ENCODE measurements around the gene CCNJL.

CCNJL gene

DNA sequence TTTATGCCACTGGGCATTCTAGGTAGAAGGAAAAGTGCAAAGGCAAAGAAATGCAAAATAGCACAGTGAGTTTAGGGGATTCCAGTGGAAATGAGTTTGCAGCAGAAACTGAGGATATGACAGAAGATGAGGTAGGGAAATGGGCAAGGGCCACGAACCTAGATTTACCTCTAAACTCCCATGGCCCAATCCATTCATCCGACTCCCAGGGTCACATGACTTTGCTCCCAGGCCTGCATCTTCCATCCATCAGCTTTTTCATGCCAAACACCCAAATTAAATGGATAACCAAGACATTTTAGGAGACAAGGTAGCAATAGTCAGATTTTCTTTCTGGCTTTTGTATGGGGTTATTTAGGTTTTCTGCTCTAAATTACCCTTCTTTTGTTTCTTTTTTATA, 105.3 kb downstream of the CCNJL start:
- TF ChIP-seq, protein P1, sequence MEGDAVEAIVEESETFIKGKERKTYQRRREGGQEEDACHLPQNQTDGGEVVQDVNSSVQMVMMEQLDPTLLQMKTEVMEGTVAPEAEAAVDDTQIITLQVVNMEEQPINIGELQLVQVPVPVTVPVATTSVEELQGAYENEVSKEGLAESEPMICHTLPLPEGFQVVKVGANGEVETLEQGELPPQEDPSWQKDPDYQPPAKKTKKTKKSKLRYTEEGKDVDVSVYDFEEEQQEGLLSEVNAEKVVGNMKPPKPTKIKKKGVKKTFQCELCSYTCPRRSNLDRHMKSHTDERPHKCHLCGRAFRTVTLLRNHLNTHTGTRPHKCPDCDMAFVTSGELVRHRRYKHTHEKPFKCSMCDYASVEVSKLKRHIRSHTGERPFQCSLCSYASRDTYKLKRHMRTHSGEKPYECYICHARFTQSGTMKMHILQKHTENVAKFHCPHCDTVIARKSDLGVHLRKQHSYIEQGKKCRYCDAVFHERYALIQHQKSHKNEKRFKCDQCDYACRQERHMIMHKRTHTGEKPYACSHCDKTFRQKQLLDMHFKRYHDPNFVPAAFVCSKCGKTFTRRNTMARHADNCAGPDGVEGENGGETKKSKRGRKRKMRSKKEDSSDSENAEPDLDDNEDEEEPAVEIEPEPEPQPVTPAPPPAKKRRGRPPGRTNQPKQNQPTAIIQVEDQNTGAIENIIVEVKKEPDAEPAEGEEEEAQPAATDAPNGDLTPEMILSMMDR (IDR thresholded peaks at IDR 0.05; ENCODE audit: low read depth, low read length): no peak
- no peak overlapping the region for H3K4me3 ChIP-seq (replicated peaks in 1 of 2; ENCODE audit: low read depth in 2 of 2, low read length in 2 of 2)
- DNase-seq (ENCODE audit: low read depth in 2 of 2): no peak
